Left colon (tissue), 2 donors: ENCODE measurements around the gene MMP14. TPM values are rescaled to one million over a fixed set of nuclear protein-coding genes. Genes with fewer than 3 reads are reported as not detected.
"Not testable (repeated sequence)": the region's sequence is repeated elsewhere in the genome, so short reads cannot be mapped to it uniquely, and the experiment has no call there.

Experiments used
- ATAC-seq: fragments of 200-7000 bp; cut with Tn5 transposase; one replicate; pipeline ENCODE4 v1.9.1; 2020; ENCODE audit warnings: mild to moderate bottlenecking, moderate library complexity
- DNase-seq, 2 donors: peaks; one replicate each; pipeline ENCODE4 v3.0.0-alpha.2; 2020
- intact Hi-C, 2 donors: fragments of 100-400 bp; cut with DNase I in 1 of 2; cut with micrococcal nuclease in 1 of 2; formaldehyde crosslinking; loops; one replicate each; pipeline versions ENCODE4 v1.11.2 to v1.14.0; 2022; cut with DNase I, micrococcal nuclease
- total RNA-seq, 2 donors: library from RNA; stranded (reverse); fragmentation: NEBNext Ultra II Directional; extraction: Animal tissue kit (Norgen Biotek cat#: 25700); gene quantifications; one replicate each; pipeline ENCODE4 v1.2.1, GENCODE V29; 2021
- donor health status: DM: no; HTN: no; CAD: no.
- donor health status: DM: yes; HTN: yes; CAD: no.

MMP14 gene
- total RNA-seq, 2 donors from 2014 or later, result 83.0 to 101 TPM

- intact Hi-C loops, result no loop called here
- ATAC-seq (no peak), DNase-seq (no peak)
Observed at GRCh38 chr14:22811722-22812121, 24.7 kb upstream of the MMP14 start.

- intact Hi-C loops, result no loop called here
- ATAC-seq (no peak), DNase-seq (no peak)
Observed at GRCh38 chr14:22812744-22813143, 23.6 kb upstream of the MMP14 start.

GRCh38 chr14:22813145-22813544, 23.2 kb upstream of the MMP14 start:
- intact Hi-C loops, result no loop called here
- ATAC-seq (no peak), DNase-seq (no peak)

- ATAC-seq, result no peak
- intact Hi-C loops, result no loop called here
- DNase-seq, result no peak
Observed at GRCh38 chr14:22814373-22814772, 22.0 kb upstream of the MMP14 start.

GRCh38 chr14:22814941-22815713, 21.3 kb upstream of the MMP14 start, which contains the start of gene SLC7A7:
Gene SLC7A7 (minus strand): TSS chr14:22815435. CDS start chr14:22813398, 2,037 bp downstream.
- DNase-seq, result peak in 1 of 2 donors; percentile 19
- ATAC-seq, result peak; percentile 76
- intact Hi-C loops, result no loop called here

GRCh38 chr14:22819151-22819988, 17.0 kb upstream of the MMP14 start:
- ATAC-seq, result no peak
- DNase-seq, result peak; percentile 41 to 46
- intact Hi-C loops, result no loop called here

GRCh38 chr14:22820731-22821130, 15.7 kb upstream of the MMP14 start:
- intact Hi-C loops, result loop anchor here in 1 of 2 donors (10.0 kb wide), 1 partner anchor 266 kb away; no protein-coding TSS in a partner anchor
- DNase-seq (no peak), ATAC-seq (no peak)

- ATAC-seq (no peak), DNase-seq (no peak)
- intact Hi-C loops, result loop anchor here in 1 of 2 donors (10.0 kb wide), 1 partner anchor 267 kb away; no protein-coding TSS in a partner anchor
Observed at GRCh38 chr14:22821193-22822015, 15.0 kb upstream of the MMP14 start.

- intact Hi-C loops, result loop anchor here in 1 of 2 donors (10.0 kb wide), 1 partner anchor 267 kb away; no protein-coding TSS in a partner anchor
- ATAC-seq (peak; percentile 16), DNase-seq (peak in 1 of 2 donors; percentile 39)
Observed at GRCh38 chr14:22822016-22822570, 14.3 kb upstream of the MMP14 start.

GRCh38 chr14:22822571-22823098, 13.8 kb upstream of the MMP14 start:
- ATAC-seq (peak; percentile 75), DNase-seq (peak; percentile 71 to 80)
- intact Hi-C loops, result loop anchor here in 1 of 2 donors (10.0 kb wide), 1 partner anchor 268 kb away; no protein-coding TSS in a partner anchor

GRCh38 chr14:22824711-22825359, 11.6 kb upstream of the MMP14 start:
- intact Hi-C loops, result loop anchor here in 1 of 2 donors (10.0 kb wide), 1 partner anchor 270 kb away; no protein-coding TSS in a partner anchor
- DNase-seq (no peak), ATAC-seq (no peak)

- intact Hi-C loops, result loop anchor here in 1 of 2 donors (10.0 kb wide), 1 partner anchor 274 kb away; no protein-coding TSS in a partner anchor
- not testable (repeated sequence) for DNase-seq, ATAC-seq
Observed at GRCh38 chr14:22829076-22829660, 7.2 kb upstream of the MMP14 start.

- ATAC-seq (peak; percentile 98), DNase-seq (peak; percentile 90 to 93)
- intact Hi-C loops, result loop anchor here in 1 of 2 donors (10.0 kb wide), 1 partner anchor 275 kb away; no protein-coding TSS in a partner anchor
Observed at GRCh38 chr14:22829661-22830442, 6.5 kb upstream of the MMP14 start, which contains the start of gene MRPL52. Gene MRPL52 (plus strand): TSS chr14:22829887. CDS start chr14:22829913, 26 bp downstream.

GRCh38 chr14:22830443-22831010, 5.9 kb upstream of the MMP14 start:
- intact Hi-C loops, result no loop called here
- ATAC-seq (no peak), DNase-seq (no peak)

- intact Hi-C loops, result no loop called here
- ATAC-seq, result no peak
- DNase-seq, result no peak
Observed at GRCh38 chr14:22835505-22835904, 880 bp upstream of the MMP14 start.
